Caki2 (cell line): Measurements from ENCODE around the gene NCS1. TPM values are rescaled to one million over a fixed set of nuclear protein-coding genes. Genes with fewer than 3 reads are reported as not detected.

Source experiments
- DNase-seq: peaks from one replicate; pipeline ENCODE4 v3.0.0-alpha.2; 2015; ENCODE audit warnings: low read depth
- in situ Hi-C: cut with HindIII; loops from 2 replicates; pipeline ENCODE4 v1.10.0; 2016; ENCODE audit warnings: low sequenced_read_pairs, low pct_unique_long_range_greater_than_20kb, mixed read lengths
- total RNA-seq: library from RNA; depleted of rRNA; stranded (reverse); fragments of >200 nt; shearing (Covaris generic); gene quantifications from 2 replicates; pipeline ENCODE4 v1.2.3, GENCODE V29; 2014; ENCODE audit warnings: low replicate concordance

Gene NCS1
- total RNA-seq, 1 experiment from 2014 or later = 45.7 TPM

DNA sequence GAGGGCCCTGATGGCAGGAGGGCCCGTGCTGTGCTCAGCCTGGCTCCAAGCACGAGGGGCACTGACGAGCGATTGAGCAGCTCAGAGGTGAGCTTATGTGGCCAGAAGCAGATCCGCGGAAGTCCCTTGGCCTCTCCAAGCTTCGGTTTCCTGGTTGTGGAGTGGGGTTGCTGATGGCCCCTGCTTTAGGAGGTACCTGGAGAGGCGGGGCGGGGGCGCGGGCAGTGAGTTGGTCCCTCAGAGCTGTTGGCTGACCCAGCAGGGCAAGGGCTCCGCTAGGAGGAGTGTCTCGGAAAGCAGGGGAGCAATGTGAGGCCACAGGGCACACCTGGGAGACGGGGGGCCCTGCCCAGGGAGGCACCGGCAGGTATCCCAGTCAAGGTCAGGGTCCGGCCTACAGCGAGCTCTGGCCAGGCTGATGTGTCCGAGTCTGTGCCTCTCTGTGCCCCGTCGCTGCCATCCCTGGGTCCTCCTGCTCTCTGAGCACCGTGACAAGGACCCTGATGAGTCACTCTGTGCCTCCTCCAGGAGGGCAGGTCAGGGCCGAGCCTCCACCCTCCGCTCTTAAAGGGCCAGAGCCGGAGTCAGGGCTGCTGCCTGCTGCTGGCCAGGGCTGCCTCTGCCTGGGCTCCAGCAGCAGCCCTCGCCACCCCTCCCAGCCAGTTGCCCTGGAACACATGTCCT, 14.8 kb downstream of the NCS1 start:
- in situ Hi-C loops = no loop called here
- DNase-seq = peak; percentile 86

DNA sequence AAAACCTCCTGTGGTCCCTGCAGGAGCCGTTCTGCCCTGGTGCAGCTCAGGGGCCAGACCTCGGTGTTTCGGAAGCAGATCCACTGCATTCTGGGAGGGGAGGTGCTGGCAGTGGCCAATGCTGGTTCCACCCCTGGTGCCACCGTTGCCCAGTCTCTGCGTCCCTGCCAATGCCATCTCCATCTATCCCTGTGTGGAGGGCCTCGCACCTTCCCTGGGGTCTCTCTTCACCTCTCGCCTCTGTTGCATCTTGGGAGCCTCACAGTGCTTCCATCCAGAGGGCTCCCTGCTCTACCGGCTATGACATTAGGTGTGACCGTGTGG, 15.3 kb downstream of the NCS1 start:
- in situ Hi-C loops = no loop called here

DNA sequence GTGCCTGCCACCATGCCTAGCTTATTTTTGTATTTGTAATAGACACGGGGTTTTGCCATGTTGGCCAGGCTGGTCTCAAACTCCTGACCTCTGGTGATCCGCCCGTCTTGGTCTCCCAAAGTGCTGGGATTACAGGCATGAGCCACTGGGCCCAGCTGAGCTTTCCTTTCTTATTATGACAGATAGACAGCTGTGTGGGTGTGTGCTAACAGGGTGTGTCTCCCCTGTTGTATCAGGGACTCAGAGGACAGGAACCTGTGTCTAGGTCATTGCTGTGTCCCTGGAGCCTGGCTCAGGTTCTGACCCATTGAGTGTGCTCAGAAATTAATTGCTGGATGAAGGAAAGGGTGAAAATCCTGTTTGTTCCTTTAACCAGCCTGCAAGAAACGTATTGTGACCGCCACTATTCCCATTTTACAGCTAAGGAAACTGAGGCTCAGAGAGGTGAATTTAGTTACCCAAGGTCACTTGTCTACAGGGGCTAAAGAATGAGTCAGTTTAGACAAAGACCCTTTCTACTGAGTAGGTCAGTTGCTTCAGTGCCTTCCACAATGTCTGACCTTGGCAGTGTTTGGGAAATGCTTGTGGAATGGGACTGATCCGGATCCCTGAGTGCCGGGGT, 16.8 kb downstream of the NCS1 start:
- no peak for DNase-seq
- in situ Hi-C loops = no loop called here

More for the DNA sequence above, 15.3 kb downstream of the NCS1 start:
- no peak for DNase-seq

DNA sequence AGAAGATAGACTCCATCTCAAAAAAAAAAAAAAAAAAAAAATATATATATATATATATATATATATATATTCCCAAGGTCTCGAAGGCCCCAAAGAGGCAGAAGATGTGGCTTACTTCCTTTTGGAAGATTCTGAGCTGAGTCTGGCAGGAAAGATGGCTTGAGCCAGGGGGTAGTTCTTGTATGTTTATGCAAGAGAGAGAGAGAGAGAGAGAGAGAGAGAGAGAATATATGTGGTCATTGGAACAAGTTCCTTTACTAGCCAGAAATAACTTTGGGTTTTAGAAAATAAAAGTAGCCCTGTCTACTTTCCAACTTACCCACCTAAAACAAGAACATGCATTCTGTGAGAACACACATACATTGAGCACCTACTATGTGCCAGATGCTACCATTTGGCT, 17.6 kb downstream of the NCS1 start:
- no peak for DNase-seq
- in situ Hi-C loops = no loop called here

DNA sequence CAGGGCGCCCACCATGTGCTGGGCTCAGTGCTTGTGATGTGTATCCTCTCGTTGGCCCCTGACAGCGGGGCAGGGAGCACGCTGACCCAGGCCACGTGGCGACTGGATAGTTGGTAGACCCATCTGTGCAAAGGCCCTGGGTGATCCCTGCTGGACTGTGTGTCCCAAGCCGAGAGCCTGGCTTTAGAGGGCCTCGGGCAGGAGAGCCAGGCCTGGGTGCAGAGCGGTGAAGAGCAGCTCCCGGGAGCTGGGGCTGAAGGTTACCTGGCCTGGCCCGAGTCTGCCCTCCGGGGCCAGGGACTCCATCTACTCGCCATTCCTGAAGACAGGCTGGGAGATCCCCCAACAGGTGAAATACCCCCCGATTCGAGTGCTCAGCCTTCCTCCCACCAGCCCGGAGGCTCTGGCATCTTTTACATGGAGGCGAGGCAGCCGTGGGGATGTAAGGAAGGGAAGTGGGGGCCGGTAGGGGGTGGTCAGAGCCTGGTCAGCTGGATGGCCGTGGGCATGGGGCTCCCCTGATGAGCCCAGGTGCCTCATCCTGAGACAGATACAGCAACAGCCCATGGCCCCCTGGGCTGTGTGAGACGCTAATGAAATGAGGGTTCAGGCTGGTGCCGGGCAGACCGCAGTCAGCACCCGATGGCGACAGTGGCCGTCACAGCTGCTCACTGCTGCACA, 19.0 kb downstream of the NCS1 start:
- in situ Hi-C loops = no loop called here
- DNase-seq = no peak

DNA sequence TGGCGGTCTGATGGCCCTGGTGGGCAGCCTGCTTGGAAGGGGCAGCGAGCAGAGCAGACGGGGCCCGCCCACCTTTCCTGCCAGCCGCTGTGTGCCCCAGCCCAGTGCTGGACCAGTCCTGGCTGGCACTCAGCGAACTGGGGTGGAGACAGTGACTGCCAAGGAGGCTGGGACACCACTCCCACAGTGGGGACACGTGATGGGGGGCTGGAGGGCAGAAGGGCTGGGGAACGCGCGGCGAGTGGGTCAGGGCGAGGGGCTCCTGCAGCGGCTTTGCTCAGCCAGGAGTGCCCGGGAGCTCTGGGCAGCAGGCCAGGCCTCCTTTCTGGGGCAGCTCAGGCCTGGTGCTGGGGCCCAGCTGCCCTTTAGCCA, 19.5 kb downstream of the NCS1 start:
- DNase-seq = no peak
- in situ Hi-C loops = no loop called here

DNA sequence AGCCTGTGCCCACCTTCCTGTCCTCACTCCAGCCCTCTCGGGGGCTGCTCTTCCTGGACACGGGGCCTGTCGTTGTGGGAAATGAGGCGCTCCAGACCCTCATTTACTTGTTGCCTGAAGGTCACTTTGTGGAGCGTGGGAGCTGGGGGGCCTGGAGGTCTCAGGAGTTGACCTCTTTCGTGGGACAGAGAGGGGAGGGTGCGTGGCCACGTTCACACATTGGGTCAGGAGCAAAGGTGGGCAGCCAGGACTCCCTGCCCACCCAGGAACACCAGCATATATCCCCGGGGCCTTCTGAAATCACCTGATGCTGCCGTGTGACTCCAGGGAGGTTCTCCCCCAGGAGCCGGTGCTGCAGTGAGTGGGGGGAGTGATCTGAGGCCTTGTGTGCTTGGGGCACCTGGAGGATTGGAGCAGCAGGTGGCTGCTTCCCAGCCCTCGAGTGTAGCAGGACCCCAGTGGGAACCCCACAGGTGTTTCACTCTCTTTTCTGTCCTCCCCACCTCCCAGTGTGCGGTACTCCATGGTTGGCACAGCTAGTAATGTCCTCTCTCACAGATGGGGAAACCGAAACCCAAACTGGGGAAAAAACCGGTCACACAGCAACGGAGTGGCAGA, 20.3 kb downstream of the NCS1 start:
- in situ Hi-C loops = no loop called here

DNA sequence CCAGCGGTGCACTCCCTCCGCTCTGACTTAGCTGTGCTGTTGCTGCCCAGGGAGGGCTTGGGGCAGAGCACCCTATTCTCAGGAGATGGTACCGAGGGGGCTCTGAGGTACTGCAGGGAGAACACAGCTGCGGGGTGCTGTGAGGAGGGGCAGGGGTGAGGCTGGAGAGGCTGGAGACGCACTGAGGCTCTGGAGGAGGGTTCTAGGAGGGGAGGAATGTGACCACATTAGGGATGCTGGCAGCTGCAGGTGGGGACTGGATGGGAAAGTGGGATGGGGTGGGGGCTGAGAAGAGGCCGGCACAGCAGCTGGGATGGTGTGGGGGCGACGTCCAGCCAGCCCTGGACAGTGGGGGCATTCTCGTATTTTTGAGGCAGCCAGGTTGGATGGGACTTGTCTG, 20.9 kb downstream of the NCS1 start:
- in situ Hi-C loops = no loop called here
- DNase-seq = no peak

More for the DNA sequence above, 20.3 kb downstream of the NCS1 start:
- no peak for DNase-seq

DNA sequence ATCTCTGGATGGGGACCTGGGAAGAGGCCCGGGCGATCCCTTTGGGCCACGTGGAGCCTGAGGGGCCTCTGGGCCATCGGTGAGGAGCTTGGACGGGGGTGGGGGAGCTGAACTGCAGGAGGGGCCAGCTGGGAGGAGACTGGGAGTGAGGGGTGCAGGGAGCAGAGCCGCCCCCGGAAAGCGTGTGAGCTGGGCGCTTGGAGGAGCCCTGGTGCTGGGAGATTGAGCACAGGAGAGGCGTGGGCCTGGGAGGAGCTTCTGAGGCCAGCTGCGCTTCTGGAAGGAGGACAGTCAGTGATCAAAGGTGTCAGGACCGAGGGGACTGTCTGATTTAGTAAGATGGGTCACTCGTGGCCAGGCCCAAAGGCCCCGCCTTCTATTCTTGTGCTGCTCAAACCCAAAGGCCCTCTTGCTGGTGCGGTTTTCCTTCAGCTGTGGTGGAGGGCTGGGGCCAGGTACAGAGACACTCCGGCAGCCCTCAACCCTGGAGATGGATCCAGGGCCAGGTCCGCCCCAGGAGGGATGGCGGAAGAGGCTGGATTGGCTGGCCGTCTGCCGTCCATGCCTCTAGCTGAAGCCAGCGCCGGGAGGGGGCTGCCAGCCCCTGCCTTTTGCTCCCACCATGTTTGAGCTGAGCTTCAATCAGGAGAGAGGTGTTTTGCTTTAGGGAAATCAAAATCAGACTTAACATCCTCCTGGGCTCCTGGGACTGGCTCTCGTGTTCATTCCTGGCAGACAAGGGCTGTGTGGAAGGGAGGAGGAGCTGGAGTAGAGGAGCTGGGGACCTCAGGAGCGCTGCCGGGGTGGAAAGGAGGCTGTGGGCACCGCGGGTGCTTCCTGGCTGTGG, 21.6 kb downstream of the NCS1 start:
- in situ Hi-C loops = no loop called here
- DNase-seq = no peak

DNA sequence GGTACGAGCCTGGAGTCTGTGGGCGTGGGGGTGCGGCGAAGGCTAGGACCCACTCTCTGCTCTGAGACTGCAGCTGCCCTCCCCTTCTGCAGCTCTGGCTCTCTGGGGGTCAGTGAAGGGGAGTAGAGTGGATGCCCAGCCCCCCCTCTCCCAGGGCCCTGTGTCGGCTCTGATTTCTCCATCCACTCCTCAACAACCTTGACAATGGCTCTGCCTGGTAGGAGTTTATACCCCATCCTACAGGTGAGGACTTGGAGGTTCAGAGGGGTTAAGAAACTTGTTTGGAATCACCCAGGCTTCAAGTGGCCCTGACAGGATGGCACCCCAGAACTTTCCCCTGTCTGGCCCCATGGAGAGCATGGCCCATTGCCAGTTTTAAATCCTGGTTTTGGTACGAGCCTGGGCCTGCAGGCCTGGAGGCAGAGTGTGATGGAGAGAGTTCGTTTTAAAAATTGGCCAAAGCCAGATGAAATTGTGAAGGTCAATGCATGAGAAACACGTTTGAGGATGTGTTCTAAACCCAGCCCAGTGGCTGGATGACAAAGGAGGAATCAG, 22.3 kb downstream of the NCS1 start:
- DNase-seq = no peak
- in situ Hi-C loops = no loop called here

DNA sequence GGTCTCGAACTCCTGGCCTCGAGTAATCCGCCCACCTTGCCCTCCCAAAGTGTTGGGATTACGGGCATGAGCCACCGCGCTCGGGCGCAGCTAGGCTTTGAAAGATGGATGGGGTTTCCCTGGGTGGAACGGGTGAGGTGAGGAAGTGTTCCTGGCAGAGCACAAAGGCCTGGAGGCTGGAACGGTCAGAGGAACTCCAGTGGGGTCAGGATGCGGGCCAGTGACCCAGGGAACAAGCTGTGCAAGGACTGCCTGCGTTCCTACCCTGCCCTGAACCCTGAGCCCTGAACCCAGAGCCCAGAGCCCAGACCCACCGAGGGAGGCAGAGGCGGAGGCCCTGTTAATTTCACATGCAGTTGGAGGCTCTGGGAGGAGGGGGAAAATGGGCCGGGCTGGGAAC, 23.4 kb downstream of the NCS1 start:
- in situ Hi-C loops = no loop called here
- no peak for DNase-seq

DNA sequence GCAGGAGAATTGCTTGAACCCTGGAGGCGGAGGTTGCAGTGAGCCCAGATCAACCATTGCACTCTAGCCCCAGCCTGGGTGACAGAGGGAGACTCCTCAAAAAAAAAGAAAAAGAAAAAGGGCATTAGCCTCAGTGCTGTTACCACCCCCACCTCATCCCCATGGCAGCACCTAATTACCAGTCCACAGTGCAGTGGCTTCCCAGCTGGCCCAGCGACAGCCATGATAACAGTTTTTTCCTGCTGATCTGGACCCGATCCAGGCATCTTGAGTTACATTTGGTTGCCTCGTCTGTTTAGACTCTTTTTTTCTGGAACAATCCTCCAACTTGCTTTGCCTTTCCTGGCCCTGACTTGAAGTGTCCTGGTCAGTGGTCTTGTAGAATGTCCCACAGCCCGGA, 24.4 kb downstream of the NCS1 start:
- in situ Hi-C loops = no loop called here
- no peak for DNase-seq

DNA sequence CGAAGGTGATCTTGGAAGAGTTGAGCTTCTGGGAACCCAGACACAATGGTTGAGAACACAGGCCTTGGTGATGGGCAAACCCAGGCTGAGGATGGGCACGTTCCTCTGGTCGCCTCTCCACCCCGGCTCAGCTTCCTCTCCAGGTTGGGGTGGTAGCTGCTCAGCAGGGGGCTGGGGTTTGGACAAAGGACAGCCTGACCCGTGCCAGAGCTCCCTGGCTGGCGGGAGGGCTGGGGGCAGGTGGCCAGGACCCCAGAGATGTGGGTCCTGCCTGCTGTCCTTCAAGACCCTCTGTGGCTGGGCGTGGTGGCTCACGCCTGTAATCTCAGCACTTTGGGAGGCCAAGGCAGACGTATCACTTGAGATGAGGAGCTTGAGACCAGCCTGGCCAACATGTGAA, 25.2 kb downstream of the NCS1 start:
- in situ Hi-C loops = no loop called here
- DNase-seq = no peak

DNA sequence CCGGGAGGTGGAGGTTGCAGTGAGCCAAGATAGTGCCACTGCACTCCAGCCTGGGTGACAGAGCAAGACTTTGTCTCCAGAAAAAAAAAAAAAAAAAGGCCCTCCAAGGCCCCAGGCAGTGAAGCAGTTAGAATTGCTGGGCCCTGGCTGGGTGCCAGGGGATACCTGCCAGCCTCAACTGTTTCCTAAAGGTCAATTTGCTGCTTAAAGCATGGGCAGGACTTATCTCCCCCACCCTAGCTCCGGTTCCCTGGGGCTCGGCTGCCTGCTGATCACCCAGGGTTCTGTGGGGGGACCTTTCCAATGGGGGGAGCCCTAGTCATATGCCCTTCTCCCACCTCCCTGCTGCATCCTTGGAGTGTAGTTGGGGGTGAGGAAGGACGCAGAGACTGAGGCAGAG, 25.7 kb downstream of the NCS1 start:
- in situ Hi-C loops = no loop called here

DNA sequence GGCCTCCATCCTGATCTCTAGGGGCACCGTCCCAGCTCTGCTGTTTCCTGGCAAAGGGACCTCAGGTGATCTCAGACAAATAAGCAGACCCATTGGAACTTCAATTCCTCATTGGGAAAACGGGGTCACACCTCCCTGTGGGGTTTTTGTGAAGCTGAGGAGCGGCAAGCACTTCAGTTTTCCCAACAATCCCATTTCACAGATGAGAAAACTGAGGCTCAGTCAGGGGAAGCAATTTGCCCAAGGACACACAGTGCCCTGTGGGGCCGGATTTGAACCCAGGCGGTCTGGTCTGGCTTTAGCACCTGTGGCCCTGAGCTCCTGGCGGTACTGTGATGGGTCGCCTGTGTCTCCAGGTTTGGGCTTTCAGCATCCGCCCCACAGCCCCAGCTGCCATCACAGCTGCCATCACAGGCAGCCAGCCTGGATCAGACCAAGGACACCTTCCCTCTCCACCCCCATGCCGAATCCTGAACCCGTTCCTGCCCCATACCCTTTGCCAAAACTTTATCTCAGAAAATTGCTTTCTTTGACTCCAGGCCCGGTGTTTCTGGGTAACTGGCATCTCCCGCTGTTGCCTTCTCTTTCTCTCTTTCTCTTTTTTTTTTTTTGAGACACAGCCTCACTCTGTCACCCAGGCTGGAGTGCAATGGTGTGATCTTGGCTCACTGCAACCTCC, 26.4 kb downstream of the NCS1 start:
- DNase-seq = no peak
- in situ Hi-C loops = no loop called here

More for the DNA sequence above, 25.7 kb downstream of the NCS1 start:
- DNase-seq = no peak

DNA sequence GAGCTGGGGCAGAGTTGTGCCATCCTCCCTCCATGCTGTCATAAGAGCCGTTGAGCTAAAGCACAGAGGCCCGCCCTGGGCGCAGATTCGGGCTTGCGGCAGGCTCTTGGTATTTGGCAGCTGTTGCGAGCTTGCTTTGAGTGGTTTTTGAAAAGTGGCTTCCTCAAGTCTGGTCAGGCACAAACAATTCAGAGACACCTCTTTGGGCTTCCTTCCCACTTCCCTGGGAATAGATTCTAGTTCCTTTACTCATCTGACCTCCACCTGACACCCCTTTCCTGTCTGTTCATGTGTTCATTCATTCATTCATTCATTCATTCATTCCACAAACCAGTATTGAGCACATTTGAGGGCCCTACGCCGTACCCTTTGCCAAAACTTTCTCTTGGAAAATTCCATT, 27.4 kb downstream of the NCS1 start:
- in situ Hi-C loops = no loop called here
- no peak for DNase-seq

DNA sequence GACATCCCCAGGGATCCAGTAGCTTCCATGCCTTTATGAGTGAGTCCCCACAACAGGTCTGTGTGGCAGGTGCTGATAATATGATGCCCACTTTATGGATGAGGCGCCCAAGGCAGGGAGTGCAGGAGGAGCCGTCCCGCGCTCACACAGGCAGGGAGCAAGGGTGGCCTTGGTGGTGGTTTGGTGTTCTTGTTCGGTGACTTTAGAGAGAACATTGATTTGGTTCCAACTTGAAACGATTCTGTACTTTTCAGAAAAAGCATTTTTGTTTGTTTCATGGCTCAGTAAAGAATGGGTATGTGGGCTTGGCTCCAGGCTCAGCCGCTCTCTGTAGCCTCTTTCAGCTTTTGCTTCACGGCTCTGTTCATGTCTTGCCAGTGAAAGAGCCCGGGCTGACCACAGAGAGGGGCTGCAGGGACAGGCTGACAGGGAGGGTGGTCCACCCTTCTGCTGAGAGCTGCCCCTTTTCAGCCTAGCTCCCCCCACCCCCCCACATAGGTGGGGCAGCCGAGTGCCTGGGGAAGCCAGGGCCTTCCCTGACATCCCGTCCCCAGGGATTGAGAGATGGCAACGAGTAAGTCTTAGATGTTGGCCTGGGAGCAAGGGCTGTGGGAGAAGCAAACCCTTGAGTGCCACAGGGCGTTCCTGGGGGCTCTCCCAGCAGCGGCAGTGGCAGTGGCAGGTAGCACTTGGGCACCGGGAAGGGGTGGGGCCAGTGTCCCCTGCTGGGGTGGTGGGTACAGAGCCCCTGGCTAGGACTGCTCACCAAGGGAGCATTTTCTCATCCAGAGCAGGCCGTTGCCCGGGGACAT, 28.0 kb downstream of the NCS1 start:
- no peak for DNase-seq
- in situ Hi-C loops = no loop called here
